ENCODE data around the gene LPCAT3. TPM values are rescaled to one million over a fixed set of nuclear protein-coding genes. Genes with fewer than 3 reads are reported as not detected.

LPCAT3 gene, protein sequence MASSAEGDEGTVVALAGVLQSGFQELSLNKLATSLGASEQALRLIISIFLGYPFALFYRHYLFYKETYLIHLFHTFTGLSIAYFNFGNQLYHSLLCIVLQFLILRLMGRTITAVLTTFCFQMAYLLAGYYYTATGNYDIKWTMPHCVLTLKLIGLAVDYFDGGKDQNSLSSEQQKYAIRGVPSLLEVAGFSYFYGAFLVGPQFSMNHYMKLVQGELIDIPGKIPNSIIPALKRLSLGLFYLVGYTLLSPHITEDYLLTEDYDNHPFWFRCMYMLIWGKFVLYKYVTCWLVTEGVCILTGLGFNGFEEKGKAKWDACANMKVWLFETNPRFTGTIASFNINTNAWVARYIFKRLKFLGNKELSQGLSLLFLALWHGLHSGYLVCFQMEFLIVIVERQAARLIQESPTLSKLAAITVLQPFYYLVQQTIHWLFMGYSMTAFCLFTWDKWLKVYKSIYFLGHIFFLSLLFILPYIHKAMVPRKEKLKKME
- polyA plus RNA-seq (2011; rRNA removed) (52.0 and 53.4 TPM in 2 replicates), polyA plus RNA-seq (2017; fragmentation: RNase III; extraction: RNeasy Plus Mini Kit Qiagen cat#74134 plus additional on column Dnase treatment) (27.4 to 43.0 TPM (median 42.8 TPM) in 3 replicates), polyA minus RNA-seq (2011; rRNA and poly(A)+ RNA removed) (56.4 and 58.2 TPM in 2 replicates)
- 30.7 and 41.5 TPM in 2 replicates for polyA plus RNA-seq (2012; cell fraction: cytosol; rRNA removed)
- polyA plus RNA-seq (2012; cell fraction: nucleus; rRNA removed) = 32.5 and 43.6 TPM in 2 replicates

DNA sequence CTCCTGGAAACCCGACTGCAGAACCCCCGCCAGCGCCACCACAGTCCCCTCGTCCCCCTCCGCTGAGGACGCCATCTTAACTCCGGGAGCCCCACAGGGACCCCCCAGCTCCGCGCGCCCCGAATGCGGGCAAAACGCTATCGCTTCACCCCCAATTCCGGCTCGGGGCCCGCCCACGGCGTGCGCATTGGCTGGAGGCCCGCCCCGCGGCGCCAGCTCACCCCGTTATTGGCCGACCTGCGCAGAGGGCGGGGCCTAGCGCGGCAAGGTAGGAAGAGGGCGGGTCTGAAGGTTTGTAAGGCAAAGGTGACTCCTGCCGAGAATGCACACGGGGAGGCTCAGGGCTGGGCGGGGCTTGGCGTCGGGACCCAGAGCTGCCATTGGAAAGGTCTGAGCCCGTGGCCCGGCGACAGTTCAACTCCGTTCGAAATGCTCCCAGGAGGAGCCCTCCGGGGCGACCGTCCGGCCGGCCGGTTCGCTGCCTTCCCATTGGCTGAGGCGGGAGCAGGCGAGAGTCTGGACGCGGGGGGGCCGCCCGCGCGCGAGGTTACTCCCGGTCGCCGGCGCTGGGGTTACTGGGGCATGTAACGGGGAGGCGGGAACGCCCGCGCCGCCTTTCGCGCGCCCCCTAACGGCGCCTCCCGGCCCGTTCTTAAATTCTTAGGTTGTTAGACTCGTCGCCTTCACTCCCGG lies at the start of gene LPCAT3:
Gene LPCAT3, minus strand, starts transcription at position 127 of the 693 bp plus-strand sequence. Its CDS starts 52 bp downstream, at position 75.
- DNase-seq (ENCODE audit: low read depth in 1 of 2, low spot score in 1 of 2) = peak; percentile 94 to 97
- ATAC-seq = peak; percentile 93 to 95
- ChIA-PET CTCF (interaction anchor here (0.5 to 3.4 kb wide), 17 partner anchors 9 to 149 kb away, joined by 3 to 22 read pairs (median 4); partner anchors contain the start of genes C1RL, C1S and SPSB2), POLR2A (interaction anchor here (0.7 to 1.6 kb wide), 10 partner anchors 8 to 90 kb away, joined by 3 to 9 read pairs (median 3); partner anchors contain the start of genes C12orf57 and RNU7-1)
- no peaks in the 10 kb centered on the region for H3K9me3 ChIP-seq
- 2% methylated on average over 63 of the region's 77 CpGs for WGBS (ENCODE audit: missing lambda C conversion rate)
- no peak for FAIRE-seq
- H3K27ac ChIP-seq = peak within 1 kb of the TSS; percentile 88 to 91
- H3K4me1 ChIP-seq = peaks cover 26% of the 10 kb centered on the region
- peak within 1 kb of the TSS; percentile 72 for H3K4me3 ChIP-seq
- H3K4me2 ChIP-seq = peak within 1 kb of the TSS; percentile 88
- no peak for TF ChIP-seq TFCP2L1 (CRISPR knock-in tag; IDR thresholded peaks at IDR 0.05)
- TF ChIP-seq ZNF302 (CRISPR knock-in tag; IDR thresholded peaks at IDR 0.05) = no peak
- no peak for TF ChIP-seq MAZ (IDR thresholded peaks at IDR 0.05; ENCODE audit: borderline replicate concordance, low read depth, low read length)
- TF ChIP-seq CHD2 (IDR thresholded peaks at IDR 0.05; ENCODE audit: low read length, partially characterized antibody) = no peak
- no peak for TF ChIP-seq CEBPB (IDR thresholded peaks at IDR 0.05)
- no peak for TF ChIP-seq FOSB (CRISPR knock-in tag; IDR thresholded peaks at IDR 0.05)
- TF ChIP-seq EHF (CRISPR knock-in tag; IDR thresholded peaks at IDR 0.05) = no peak
- no peak for TF ChIP-seq MAFK (IDR thresholded peaks at IDR 0.05; ENCODE audit: partially characterized antibody)
- no peak for TF ChIP-seq ZFP36 (IDR thresholded peaks at IDR 0.05; ENCODE audit: borderline replicate concordance, partially characterized antibody)
- TF ChIP-seq, protein P1, sequence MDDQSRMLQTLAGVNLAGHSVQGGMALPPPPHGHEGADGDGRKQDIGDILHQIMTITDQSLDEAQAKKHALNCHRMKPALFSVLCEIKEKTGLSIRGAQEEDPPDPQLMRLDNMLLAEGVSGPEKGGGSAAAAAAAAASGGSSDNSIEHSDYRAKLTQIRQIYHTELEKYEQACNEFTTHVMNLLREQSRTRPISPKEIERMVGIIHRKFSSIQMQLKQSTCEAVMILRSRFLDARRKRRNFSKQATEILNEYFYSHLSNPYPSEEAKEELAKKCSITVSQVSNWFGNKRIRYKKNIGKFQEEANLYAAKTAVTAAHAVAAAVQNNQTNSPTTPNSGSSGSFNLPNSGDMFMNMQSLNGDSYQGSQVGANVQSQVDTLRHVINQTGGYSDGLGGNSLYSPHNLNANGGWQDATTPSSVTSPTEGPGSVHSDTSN (IDR thresholded peaks at IDR 0.05) = no peak
- no peak for TF ChIP-seq HDAC2 (IDR thresholded peaks at IDR 0.05)
- TF ChIP-seq, protein P2, sequence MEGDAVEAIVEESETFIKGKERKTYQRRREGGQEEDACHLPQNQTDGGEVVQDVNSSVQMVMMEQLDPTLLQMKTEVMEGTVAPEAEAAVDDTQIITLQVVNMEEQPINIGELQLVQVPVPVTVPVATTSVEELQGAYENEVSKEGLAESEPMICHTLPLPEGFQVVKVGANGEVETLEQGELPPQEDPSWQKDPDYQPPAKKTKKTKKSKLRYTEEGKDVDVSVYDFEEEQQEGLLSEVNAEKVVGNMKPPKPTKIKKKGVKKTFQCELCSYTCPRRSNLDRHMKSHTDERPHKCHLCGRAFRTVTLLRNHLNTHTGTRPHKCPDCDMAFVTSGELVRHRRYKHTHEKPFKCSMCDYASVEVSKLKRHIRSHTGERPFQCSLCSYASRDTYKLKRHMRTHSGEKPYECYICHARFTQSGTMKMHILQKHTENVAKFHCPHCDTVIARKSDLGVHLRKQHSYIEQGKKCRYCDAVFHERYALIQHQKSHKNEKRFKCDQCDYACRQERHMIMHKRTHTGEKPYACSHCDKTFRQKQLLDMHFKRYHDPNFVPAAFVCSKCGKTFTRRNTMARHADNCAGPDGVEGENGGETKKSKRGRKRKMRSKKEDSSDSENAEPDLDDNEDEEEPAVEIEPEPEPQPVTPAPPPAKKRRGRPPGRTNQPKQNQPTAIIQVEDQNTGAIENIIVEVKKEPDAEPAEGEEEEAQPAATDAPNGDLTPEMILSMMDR (IDR thresholded peaks at IDR 0.05) = peak; percentile 89
- no peak for TF ChIP-seq ZC3H11A (IDR thresholded peaks at IDR 0.05)
- TF ChIP-seq GATA3 (IDR thresholded peaks at IDR 0.05; ENCODE audit: borderline replicate concordance) = peak; percentile 47; the same call in 1 of the 2 replicates
- no peak for TF ChIP-seq HEYL (CRISPR knock-in tag; IDR thresholded peaks at IDR 0.05)
- no peak for TF ChIP-seq KDM1A (IDR thresholded peaks at IDR 0.05; ENCODE audit: low read depth)
- TF ChIP-seq EHMT2 (IDR thresholded peaks at IDR 0.05; ENCODE audit: low read depth) = no peak
- peak; percentile 61; the same call in 1 of the 2 replicates for TF ChIP-seq RFX5 (IDR thresholded peaks at IDR 0.05)
- TF ChIP-seq ZSCAN20 (CRISPR knock-in tag; IDR thresholded peaks at IDR 0.05) = no peak
- TF ChIP-seq HOXB5 (CRISPR knock-in tag; IDR thresholded peaks at IDR 0.05) = no peak
- TF ChIP-seq HOXB13 (CRISPR knock-in tag; IDR thresholded peaks at IDR 0.05; ENCODE audit: low read depth) = no peak
- TF ChIP-seq, protein P3, sequence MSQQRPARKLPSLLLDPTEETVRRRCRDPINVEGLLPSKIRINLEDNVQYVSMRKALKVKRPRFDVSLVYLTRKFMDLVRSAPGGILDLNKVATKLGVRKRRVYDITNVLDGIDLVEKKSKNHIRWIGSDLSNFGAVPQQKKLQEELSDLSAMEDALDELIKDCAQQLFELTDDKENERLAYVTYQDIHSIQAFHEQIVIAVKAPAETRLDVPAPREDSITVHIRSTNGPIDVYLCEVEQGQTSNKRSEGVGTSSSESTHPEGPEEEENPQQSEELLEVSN (IDR thresholded peaks at IDR 0.05; ENCODE audit: borderline replicate concordance, low read depth) = peak; percentile 79
- TF ChIP-seq REST (IDR thresholded peaks at IDR 0.05) = no peak
- no peak for TF ChIP-seq FOXS1 (CRISPR knock-in tag; IDR thresholded peaks at IDR 0.05)
- TF ChIP-seq, protein P4, sequence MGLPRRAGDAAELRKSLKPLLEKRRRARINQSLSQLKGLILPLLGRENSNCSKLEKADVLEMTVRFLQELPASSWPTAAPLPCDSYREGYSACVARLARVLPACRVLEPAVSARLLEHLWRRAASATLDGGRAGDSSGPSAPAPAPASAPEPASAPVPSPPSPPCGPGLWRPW (IDR thresholded peaks at IDR 0.05) = no peak
- TF ChIP-seq RNF2 (IDR thresholded peaks at IDR 0.05; ENCODE audit: borderline replicate concordance, low read depth) = no peak
- TF ChIP-seq TP53 (CRISPR knock-in tag; IDR thresholded peaks at IDR 0.05) = peak; percentile 14; the same call in 1 of the 2 replicates
- TF ChIP-seq, protein P5, sequence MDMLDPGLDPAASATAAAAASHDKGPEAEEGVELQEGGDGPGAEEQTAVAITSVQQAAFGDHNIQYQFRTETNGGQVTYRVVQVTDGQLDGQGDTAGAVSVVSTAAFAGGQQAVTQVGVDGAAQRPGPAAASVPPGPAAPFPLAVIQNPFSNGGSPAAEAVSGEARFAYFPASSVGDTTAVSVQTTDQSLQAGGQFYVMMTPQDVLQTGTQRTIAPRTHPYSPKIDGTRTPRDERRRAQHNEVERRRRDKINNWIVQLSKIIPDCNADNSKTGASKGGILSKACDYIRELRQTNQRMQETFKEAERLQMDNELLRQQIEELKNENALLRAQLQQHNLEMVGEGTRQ (IDR thresholded peaks at IDR 0.05) = no peak; the same call in 1 of the 2 replicates
- no peak for TF ChIP-seq KDM5A (IDR thresholded peaks at IDR 0.05)
- TF ChIP-seq NR3C1 (IDR thresholded peaks at IDR 0.05) = no peak
